Astrocyte of the spinal cord (primary cell): ENCODE data around the gene GSG1L.

Experiments
- DNase-seq: peaks from one replicate; pipeline ENCODE4 v3.0.0; 2011; ENCODE audit warnings: low read depth, low spot score
- H3K4me3 ChIP-seq: 2 replicates; pipeline ENCODE4 v1.5.1; 2011; ENCODE audit warnings: low read depth, mild to moderate bottlenecking, low read length, moderate library complexity
- CTCF ChIP-seq: IDR thresholded peaks from 2 replicates; pipeline ENCODE4 v1.5.1; 2012; ENCODE audit warnings: low read depth, mild to moderate bottlenecking, low read length, inconsistent platforms
- in situ Hi-C: cut with HindIII; loops from 2 replicates; pipeline ENCODE4 v1.10.0; 2017; ENCODE audit warnings: low sequenced_read_pairs

Gene GSG1L

GRCh38 chr16:27849621-27850020, 213.9 kb downstream of the GSG1L start:
- in situ Hi-C loops, result no loop called here
- TF ChIP-seq CTCF, result no peak
- no peak overlapping the region for H3K4me3 ChIP-seq
- no peak for DNase-seq

- DNase-seq, result peak; percentile 30
- TF ChIP-seq CTCF, result no peak
- in situ Hi-C loops, result no loop called here
- H3K4me3 ChIP-seq, result no peak overlapping the region
Observed at GRCh38 chr16:27847030-27847550, 216.4 kb downstream of the GSG1L start.

GRCh38 chr16:27844826-27845225, 218.7 kb downstream of the GSG1L start:
- no peak for DNase-seq
- in situ Hi-C loops, result no loop called here
- H3K4me3 ChIP-seq, result no peak overlapping the region
- no peak for TF ChIP-seq CTCF

- DNase-seq, result no peak
- in situ Hi-C loops, result no loop called here
- H3K4me3 ChIP-seq, result no peak overlapping the region
- no peak for TF ChIP-seq CTCF
Observed at GRCh38 chr16:27843800-27844199, 219.7 kb downstream of the GSG1L start.

- no peak for TF ChIP-seq CTCF
- no peak for DNase-seq
- no peak overlapping the region for H3K4me3 ChIP-seq
- in situ Hi-C loops, result no loop called here
Observed at GRCh38 chr16:27841911-27842310, 221.6 kb downstream of the GSG1L start.

- in situ Hi-C loops, result no loop called here
- H3K4me3 ChIP-seq, result no peak overlapping the region
- no peak for TF ChIP-seq CTCF
- no peak for DNase-seq
Observed at GRCh38 chr16:27841061-27841801, 222.3 kb downstream of the GSG1L start.
